ENCODE measurements around the gene TRIM13.
"Not testable (repeated sequence)": the region's sequence is repeated elsewhere in the genome, so short reads cannot be mapped to it uniquely, and the experiment has no call there.

TRIM13 gene, protein sequence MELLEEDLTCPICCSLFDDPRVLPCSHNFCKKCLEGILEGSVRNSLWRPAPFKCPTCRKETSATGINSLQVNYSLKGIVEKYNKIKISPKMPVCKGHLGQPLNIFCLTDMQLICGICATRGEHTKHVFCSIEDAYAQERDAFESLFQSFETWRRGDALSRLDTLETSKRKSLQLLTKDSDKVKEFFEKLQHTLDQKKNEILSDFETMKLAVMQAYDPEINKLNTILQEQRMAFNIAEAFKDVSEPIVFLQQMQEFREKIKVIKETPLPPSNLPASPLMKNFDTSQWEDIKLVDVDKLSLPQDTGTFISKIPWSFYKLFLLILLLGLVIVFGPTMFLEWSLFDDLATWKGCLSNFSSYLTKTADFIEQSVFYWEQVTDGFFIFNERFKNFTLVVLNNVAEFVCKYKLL

GRCh38 chr13:49996951-49997895 lies at the start of gene TRIM13:
Gene TRIM13, plus strand, starts transcription at chr13:49997042. Its CDS starts 14,899 bp downstream, at chr13:50011941.
- peak; percentile 70 for DNase-seq (ENCODE audit: low read depth)

GRCh38 chr13:49948777-49949270 lies 48.0 kb upstream of the TRIM13 start:
- DNase-seq (ENCODE audit: low read depth), result not testable (repeated sequence)

GRCh38 chr13:49951754-49952535 lies 44.9 kb upstream of the TRIM13 start:
- DNase-seq (ENCODE audit: low read depth), result no peak

- DNase-seq (ENCODE audit: low read depth), result no peak
Observed at GRCh38 chr13:49953560-49953959, 43.3 kb upstream of the TRIM13 start.

DNA sequence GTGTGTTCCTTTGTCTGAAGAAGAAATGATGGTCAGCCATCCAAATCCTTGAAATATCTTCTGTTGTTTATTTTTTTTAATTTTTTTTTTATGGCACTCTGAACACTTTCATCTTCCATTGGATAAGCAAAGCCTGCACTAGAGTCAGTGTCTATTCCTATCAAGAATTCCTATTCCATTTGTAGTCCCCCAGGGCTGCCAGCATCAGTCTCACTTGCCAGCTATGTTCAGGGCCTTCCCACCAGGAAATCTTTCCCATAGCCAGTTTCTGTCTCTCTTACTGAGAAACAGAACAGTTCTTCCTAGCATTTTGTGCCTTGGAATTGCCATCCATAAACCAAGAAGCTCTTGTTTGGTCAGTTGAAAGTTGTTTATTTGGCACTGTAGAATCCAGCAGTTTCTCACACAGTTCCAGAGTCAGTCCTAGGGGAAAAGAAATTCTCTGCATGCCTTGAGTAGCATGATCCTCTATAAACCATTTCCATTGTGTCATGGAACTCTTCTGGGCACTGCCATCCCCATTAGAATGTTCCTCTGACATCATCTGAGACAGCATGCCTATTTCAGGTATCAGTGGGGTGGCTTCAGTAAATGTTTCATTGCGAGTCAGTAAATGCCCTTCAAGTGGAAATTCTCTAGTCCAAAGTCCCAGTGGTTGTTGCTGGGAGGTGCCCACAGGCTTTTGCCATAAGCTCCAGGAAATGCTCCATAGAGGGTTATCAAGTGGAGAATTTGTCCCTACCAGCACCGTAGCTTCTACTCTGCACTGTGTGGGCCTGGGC lies 42.0 kb upstream of the TRIM13 start:
- no peak for DNase-seq (ENCODE audit: low read depth)

DNA sequence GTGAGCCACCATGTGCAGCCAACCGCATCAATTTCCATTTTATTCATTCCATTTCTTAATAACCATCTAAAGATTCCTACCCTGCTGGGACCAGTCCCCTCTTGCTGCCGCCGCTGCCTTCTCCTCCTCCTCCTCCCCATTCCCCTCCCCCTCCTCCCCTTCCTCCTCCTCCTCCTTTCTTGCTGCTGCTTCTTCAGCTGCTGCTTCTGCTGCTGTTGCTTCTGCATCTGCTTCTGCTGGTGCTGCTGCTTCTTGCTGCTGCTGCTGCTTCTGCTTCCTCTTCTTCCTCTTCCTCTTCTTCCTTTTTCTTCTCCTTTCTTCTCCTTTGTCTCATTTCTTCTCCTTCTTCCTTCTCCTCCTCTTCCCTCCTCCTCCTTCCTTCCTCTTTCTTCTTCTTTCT lies 40.7 kb upstream of the TRIM13 start:
- DNase-seq (ENCODE audit: low read depth), result no peak

GRCh38 chr13:49958321-49958720 lies 38.5 kb upstream of the TRIM13 start:
- no peak for DNase-seq (ENCODE audit: low read depth)

DNA sequence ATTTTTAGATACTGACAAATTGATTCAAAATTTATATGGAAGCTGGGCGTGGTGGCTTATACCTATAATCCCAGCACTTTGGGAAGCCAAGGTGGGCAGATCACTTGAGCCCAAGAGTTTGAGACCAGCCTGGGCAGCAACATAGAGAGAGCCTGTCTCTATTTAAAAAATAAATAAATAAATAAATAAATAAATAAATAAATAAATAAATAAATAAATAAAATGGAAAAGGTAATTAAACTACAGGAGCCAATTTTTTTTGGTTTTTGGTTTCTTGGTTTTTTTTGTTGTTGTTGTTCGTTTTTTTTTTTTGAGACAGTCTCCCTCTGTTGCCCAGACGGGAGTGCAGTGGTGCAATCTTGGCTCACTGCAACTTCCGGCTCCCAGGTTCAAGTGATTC lies 29.4 kb upstream of the TRIM13 start:
- DNase-seq (ENCODE audit: low read depth), result no peak

GRCh38 chr13:49972709-49973108 lies 24.1 kb upstream of the TRIM13 start:
- no peak for DNase-seq (ENCODE audit: low read depth)

DNA sequence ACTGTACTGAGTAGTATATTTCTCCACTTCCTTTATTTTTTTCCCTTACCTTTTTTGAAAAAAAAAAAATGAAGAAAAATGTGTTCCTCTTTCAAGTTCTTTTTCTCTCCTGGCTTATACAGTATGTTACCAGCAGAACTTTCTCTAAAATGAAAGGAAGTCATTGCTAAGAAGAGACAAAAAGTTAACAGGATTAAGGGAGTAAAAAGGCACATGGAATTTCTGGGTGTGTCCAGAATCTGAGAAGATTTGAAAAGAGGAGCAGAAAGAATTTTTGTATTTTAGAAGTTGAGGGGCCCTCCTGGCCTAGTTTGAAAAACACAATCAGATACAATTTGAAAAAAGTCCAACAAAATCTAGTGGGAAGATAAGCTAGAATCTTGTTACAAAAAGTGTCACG lies 21.0 kb upstream of the TRIM13 start:
- DNase-seq (ENCODE audit: low read depth), result no peak

DNA sequence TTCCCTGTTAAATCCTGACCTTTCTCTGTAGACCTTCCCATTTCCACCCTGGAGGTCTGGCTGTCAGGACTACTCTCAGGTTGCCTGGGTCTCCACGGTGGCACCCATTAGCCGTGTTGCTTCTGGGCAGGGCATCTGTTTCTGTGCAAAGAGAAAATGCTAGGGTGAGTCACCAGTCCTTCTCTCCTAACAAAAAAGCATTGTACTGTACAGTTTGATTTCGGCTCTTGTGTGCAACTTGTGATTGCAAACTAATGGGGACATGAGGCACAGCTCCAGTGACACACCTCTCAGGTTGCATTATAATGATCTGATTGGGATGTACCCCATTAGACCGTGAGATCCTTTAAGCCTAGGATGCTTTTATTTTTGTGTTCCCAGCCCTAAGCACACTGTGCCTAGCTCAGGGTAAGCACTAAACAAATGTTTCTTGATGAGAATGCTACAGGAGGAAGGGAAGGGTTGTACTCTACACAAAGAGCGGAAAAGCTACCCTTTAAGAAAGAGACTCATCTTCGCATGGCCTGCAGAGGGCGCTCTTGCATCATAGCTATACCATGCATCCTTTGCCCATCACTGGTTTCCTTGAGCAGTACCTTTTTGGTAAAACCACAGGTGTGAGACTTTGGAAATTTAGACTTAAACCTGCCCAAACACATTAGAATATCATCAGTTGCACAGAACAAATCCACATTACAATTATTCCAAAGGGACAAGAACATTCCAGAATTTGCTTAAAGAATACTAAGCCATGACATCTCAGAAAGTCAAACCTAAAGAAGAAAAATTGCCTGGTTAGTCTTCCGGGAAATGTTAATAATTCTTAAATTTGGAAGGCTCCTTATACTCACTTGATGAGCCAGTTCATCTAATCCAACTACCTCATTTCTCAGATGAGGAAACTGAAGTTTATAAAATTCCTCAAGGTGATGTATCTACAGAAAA lies 20.3 kb upstream of the TRIM13 start:
- peak; percentile 77 for DNase-seq (ENCODE audit: low read depth)

GRCh38 chr13:49977992-49978391 lies 18.9 kb upstream of the TRIM13 start:
- no peak for DNase-seq (ENCODE audit: low read depth)

GRCh38 chr13:49980266-49980665 lies 16.6 kb upstream of the TRIM13 start:
- no peak for DNase-seq (ENCODE audit: low read depth)

GRCh38 chr13:49985129-49985528 lies 11.7 kb upstream of the TRIM13 start:
- DNase-seq (ENCODE audit: low read depth), result no peak

DNA sequence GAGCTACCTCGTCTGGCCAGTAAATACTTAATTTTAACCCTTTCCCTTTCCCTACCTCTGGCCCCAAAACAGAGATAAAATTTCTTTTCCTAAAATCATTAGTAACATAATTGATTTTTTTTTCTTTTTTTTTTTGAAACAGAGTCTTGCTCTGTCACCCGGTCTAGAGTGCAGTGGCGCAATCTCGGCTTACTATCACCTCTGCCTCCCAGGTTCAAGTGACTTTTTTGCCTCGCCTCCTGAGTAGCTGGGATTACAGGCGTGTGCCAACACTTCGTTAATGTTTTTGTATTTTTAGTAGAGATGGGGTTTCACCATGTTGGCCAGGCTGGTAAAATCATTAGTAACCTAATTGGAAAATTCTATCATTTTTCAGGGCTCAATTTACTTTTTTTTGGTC lies 10.4 kb upstream of the TRIM13 start:
- DNase-seq (ENCODE audit: low read depth), result no peak

GRCh38 chr13:49990612-49991011 lies 6.2 kb upstream of the TRIM13 start:
- not testable (repeated sequence) for DNase-seq (ENCODE audit: low read depth)

DNA sequence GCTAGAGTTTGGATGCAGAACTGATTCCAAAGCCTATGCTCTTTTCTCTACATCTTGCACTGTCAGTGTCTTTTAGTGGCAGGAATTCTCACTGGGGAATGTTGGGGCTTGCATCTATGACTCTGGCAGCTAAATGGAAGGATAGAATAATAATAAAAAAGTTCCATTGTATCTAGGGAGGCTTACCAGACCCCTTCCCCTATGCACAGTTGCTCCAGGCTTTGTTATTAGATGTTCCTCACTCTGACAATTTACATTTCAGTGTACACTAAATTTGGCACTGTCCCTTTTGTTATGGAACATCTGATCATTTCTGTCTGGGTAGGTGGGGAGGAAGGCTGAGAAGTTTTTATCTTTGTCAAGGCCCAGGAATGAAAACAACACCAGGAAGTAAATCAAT lies 3.7 kb upstream of the TRIM13 start:
- no peak for DNase-seq (ENCODE audit: low read depth)

GRCh38 chr13:49993666-49994065 lies 3.2 kb upstream of the TRIM13 start:
- DNase-seq (ENCODE audit: low read depth), result no peak

DNA sequence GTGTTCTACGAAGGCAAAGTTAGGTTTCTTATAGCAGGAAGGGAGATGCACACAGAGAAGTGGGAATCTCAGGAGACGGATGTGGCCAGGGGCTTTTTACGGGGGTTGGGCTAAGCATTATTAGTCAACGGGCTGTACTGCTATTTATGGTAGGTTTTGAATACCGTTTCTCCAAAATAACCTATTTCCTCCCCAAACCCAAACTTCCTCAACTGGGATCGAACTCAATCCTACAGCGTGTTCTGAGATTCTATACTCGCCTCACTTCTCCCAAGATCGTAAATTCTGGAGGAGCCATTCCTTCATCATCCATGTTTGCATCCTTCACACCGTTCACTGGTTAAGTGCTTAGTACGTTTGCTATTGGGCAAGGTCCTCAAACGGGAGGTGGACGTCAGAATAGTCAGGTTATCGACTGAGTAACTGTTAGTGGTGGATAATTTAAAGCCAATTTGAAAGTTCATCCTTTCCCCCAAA lies 1.2 kb upstream of the TRIM13 start:
- no peak for DNase-seq (ENCODE audit: low read depth)

All from activated T-cell treated with anti-CD3 and anti-CD28 coated beads for 1 hour (primary cell).